H9 (cell line): ENCODE results near the gene FAM241A. TPM values are rescaled to one million over a fixed set of nuclear protein-coding genes. Genes with fewer than 3 reads are reported as not detected.

Source experiments
- DNase-seq: peaks from one replicate; pipeline ENCODE4 v3.0.0-alpha.2; 2017
- H2AFZ ChIP-seq: one replicate; pipeline ENCODE4 v1.6.1; 2013; ENCODE audit warnings: mild to moderate bottlenecking, low read length, control low read depth, moderate library complexity
- H2AK5ac ChIP-seq: 2 replicates; pipeline ENCODE4 v1.6.1; 2013; ENCODE audit warnings: low read length, control low read depth, mixed read lengths; ENCODE audit not compliant: insufficient read length
- H2BK120ac ChIP-seq: one replicate; pipeline ENCODE4 v1.6.1; 2013; ENCODE audit warnings: low read depth, mild to moderate bottlenecking, low read length, control low read depth, inconsistent platforms; ENCODE audit not compliant: poor library complexity, severe bottlenecking
- H2BK12ac ChIP-seq: 2 replicates; pipeline ENCODE4 v1.6.1; 2013; ENCODE audit warnings: low read length, control low read depth, mixed read lengths, low read depth; ENCODE audit not compliant: insufficient read length
- H2BK15ac ChIP-seq: 2 replicates; pipeline ENCODE4 v1.6.1; 2013; ENCODE audit warnings: low read depth, low read length, control low read depth
- H2BK20ac ChIP-seq: one replicate; pipeline ENCODE4 v1.6.1; 2013; ENCODE audit warnings: low read depth, mild to moderate bottlenecking, low read length, control low read depth, inconsistent platforms; ENCODE audit not compliant: poor library complexity, severe bottlenecking
- H2BK5ac ChIP-seq: 2 replicates; pipeline ENCODE4 v1.6.1; 2013; ENCODE audit warnings: low read length, control low read depth, mixed read lengths; ENCODE audit not compliant: insufficient read length
- H3K14ac ChIP-seq: 2 replicates; pipeline ENCODE4 v1.6.1; 2013; ENCODE audit warnings: low read length, control low read depth; ENCODE audit not compliant: insufficient read depth
- H3K18ac ChIP-seq: 2 replicates; pipeline ENCODE4 v1.6.1; 2013; ENCODE audit warnings: low read depth, mild to moderate bottlenecking, mixed read lengths, low read length, control low read depth; ENCODE audit not compliant: insufficient read length
- H3K23ac ChIP-seq: 2 replicates; pipeline ENCODE4 v1.6.1; 2013; ENCODE audit warnings: low read length, control low read depth, mixed read lengths, low read depth; ENCODE audit not compliant: insufficient read length
- H3K23me2 ChIP-seq: 2 replicates; pipeline ENCODE4 v1.6.1; 2013; ENCODE audit warnings: low read depth, mild to moderate bottlenecking, mixed read lengths, low read length, control low read depth; ENCODE audit not compliant: insufficient read length, poor library complexity, severe bottlenecking
- H3K27ac ChIP-seq: 2 replicates; pipeline ENCODE4 v1.5.1; 2013; ENCODE audit warnings: low read length, control low read depth, mixed read lengths, low read depth; ENCODE audit not compliant: insufficient read length
- H3K27me3 ChIP-seq: 2 replicates; pipeline ENCODE4 v1.6.1; 2013; ENCODE audit warnings: low read length, control low read depth, inconsistent platforms; ENCODE audit not compliant: insufficient read depth
- H3K4ac ChIP-seq: 2 replicates; pipeline ENCODE4 v1.6.1; 2013; ENCODE audit warnings: low read depth, mild to moderate bottlenecking, control low read depth, inconsistent platforms, low read length, moderate library complexity
- H3K4me1 ChIP-seq: 2 replicates; pipeline ENCODE4 v1.6.1; 2013; ENCODE audit warnings: low read length, control low read depth, inconsistent platforms; ENCODE audit not compliant: insufficient read depth
- H3K4me2 ChIP-seq: 2 replicates; pipeline ENCODE4 v1.6.1; 2013; ENCODE audit warnings: low read length, control low read depth, mixed read lengths; ENCODE audit not compliant: insufficient read length, insufficient read depth
- H3K56ac ChIP-seq: 2 replicates; pipeline ENCODE4 v1.6.1; 2013; ENCODE audit warnings: low read depth, mild to moderate bottlenecking, mixed read lengths, low read length, control low read depth; ENCODE audit not compliant: insufficient read length
- H3K79me1 ChIP-seq: 2 replicates; pipeline ENCODE4 v1.6.1; 2013; ENCODE audit warnings: low read depth, mild to moderate bottlenecking, moderate library complexity, low read length, control low read depth, inconsistent platforms; ENCODE audit not compliant: insufficient read depth, poor library complexity, severe bottlenecking
- H3K79me2 ChIP-seq: 2 replicates; pipeline ENCODE4 v1.6.1; 2013; ENCODE audit warnings: low read length, control low read depth, inconsistent platforms; ENCODE audit not compliant: insufficient read depth
- H3K9ac ChIP-seq: 2 replicates; pipeline ENCODE4 v1.6.1; 2013; ENCODE audit warnings: low read length, control low read depth, mixed read lengths; ENCODE audit not compliant: insufficient read length; ENCODE audit errors: extremely low read depth
- H3K9me3 ChIP-seq: one replicate; pipeline ENCODE4 v1.6.1; 2013; ENCODE audit warnings: low read depth, low read length, inconsistent platforms; ENCODE audit not compliant: control insufficient read depth
- H3T11ph ChIP-seq: one replicate; pipeline ENCODE4 v1.6.1; 2013; ENCODE audit warnings: mild to moderate bottlenecking, low read length, control low read depth, inconsistent platforms
- H4K20me1 ChIP-seq: one replicate; pipeline ENCODE4 v1.6.1; 2013; ENCODE audit not compliant: control insufficient read depth, insufficient read length, insufficient read depth
- H4K5ac ChIP-seq: 2 replicates; pipeline ENCODE4 v1.6.1; 2013; ENCODE audit warnings: low read depth, mild to moderate bottlenecking, mixed read lengths, low read length, control low read depth; ENCODE audit not compliant: insufficient read length
- H4K8ac ChIP-seq: replicated peaks from 2 replicates; pipeline ENCODE4 v1.6.1; 2013; ENCODE audit warnings: low read length, control low read depth, mixed read lengths, low read depth; ENCODE audit not compliant: insufficient read length
- H4K91ac ChIP-seq: 2 replicates; pipeline ENCODE4 v1.6.1; 2013; ENCODE audit warnings: low read depth, mild to moderate bottlenecking, moderate library complexity, mixed read lengths, low read length, control low read depth; ENCODE audit not compliant: insufficient read length
- H3K27ac Mint-ChIP-seq, 3 experiments: 2 replicates in 2 of 3; 3 replicates in 1 of 3; pipeline ENCODE4 v1.8.0; 2020 to 2021; ENCODE audit warnings: mixed read lengths in 3 of 3, mild to moderate bottlenecking in 1 of 3, moderate library complexity in 1 of 3
- H3K27me3 Mint-ChIP-seq: 2 replicates; pipeline ENCODE4 v1.8.0; 2021; ENCODE audit warnings: low read depth, mild to moderate bottlenecking, moderate library complexity, mixed read lengths
- H3K36me3 Mint-ChIP-seq, 3 experiments: 2 replicates in 2 of 3; 3 replicates in 1 of 3; pipeline ENCODE4 v1.8.0; 2020 to 2021; ENCODE audit warnings: low read depth in 3 of 3, mixed read lengths in 3 of 3; ENCODE audit not compliant: insufficient read depth in 1 of 3
- H3K4me1 Mint-ChIP-seq, 2 experiments: 2 replicates each; pipeline ENCODE4 v1.8.0; 2020; ENCODE audit warnings: mixed read lengths in 2 of 2
- H3K4me3 Mint-ChIP-seq, 2 experiments: 2 replicates in 1 of 2; 3 replicates in 1 of 2; pipeline ENCODE4 v1.8.0; 2020 to 2021; ENCODE audit warnings: mild to moderate bottlenecking in 2 of 2, mixed read lengths in 2 of 2, moderate library complexity in 1 of 2
- H3K9me3 Mint-ChIP-seq, 2 experiments: 2 replicates in 1 of 2; 3 replicates in 1 of 2; pipeline ENCODE4 v1.8.0; 2020; ENCODE audit warnings: mild to moderate bottlenecking in 2 of 2, mixed read lengths in 2 of 2, moderate library complexity in 1 of 2
- WGBS: extraction: QIAGEN DNeasy Blood & Tissue Kit; methylation state at CpG from one replicate; pipeline ENCODE4 v1.1.7; 2013; ENCODE audit warnings: missing lambda C conversion rate, low lambda C conversion rate, mixed read lengths; ENCODE audit not compliant: insufficient read length; ENCODE audit errors: extremely low coverage; 5-methylcytosine and 5-hydroxymethylcytosine counted together
- total RNA-seq: library from RNA; stranded (reverse); gene quantifications from 2 replicates; pipeline ENCODE4 v1.2.1, GENCODE V29; 2021
- TF ChIP-seq, protein P1 (sequence below): fragments of 200-600 bp; sonication (generic); conservative IDR thresholded peaks from 3 replicates; pipeline ENCODE4 v1.8.0; 2021; ENCODE audit warnings: antibody characterized with exemption, mild to moderate bottlenecking

The FAM241A gene
- total RNA-seq, 1 experiment from 2014 or later, result 0.13 TPM

- no peak for DNase-seq
- H3K23me2 ChIP-seq, result no peaks in the 10 kb centered on the region
- no peak overlapping the region for H2AFZ ChIP-seq
- no peak overlapping the region for H4K8ac ChIP-seq
- H4K91ac ChIP-seq, result no peak overlapping the region
- H2BK5ac ChIP-seq, result no peak overlapping the region
- no peak overlapping the region for H2AK5ac ChIP-seq
- no peak overlapping the region for H2BK12ac ChIP-seq
- H3K4me1 Mint-ChIP-seq, result no peaks in the 10 kb centered on the region
- no peaks in the 10 kb centered on the region for H4K20me1 ChIP-seq
- H3T11ph ChIP-seq, result no peak overlapping the region
- H3K9ac ChIP-seq, result no peak overlapping the region
- H3K27ac ChIP-seq, result no peak overlapping the region
- no peak overlapping the region for H3K18ac ChIP-seq
- no peak overlapping the region for H3K27ac Mint-ChIP-seq
- no peak overlapping the region for H3K4me3 Mint-ChIP-seq
- no peak overlapping the region for H3K4me2 ChIP-seq
- no peak overlapping the region for H3K14ac ChIP-seq
- no peak overlapping the region for H3K4ac ChIP-seq
- no peaks in the 10 kb centered on the region for H3K27me3 ChIP-seq
- H3K4me1 ChIP-seq, result no peaks in the 10 kb centered on the region
- TF ChIP-seq, protein P1, sequence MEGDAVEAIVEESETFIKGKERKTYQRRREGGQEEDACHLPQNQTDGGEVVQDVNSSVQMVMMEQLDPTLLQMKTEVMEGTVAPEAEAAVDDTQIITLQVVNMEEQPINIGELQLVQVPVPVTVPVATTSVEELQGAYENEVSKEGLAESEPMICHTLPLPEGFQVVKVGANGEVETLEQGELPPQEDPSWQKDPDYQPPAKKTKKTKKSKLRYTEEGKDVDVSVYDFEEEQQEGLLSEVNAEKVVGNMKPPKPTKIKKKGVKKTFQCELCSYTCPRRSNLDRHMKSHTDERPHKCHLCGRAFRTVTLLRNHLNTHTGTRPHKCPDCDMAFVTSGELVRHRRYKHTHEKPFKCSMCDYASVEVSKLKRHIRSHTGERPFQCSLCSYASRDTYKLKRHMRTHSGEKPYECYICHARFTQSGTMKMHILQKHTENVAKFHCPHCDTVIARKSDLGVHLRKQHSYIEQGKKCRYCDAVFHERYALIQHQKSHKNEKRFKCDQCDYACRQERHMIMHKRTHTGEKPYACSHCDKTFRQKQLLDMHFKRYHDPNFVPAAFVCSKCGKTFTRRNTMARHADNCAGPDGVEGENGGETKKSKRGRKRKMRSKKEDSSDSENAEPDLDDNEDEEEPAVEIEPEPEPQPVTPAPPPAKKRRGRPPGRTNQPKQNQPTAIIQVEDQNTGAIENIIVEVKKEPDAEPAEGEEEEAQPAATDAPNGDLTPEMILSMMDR, result no peak
- H2BK120ac ChIP-seq, result no peak overlapping the region
- no peaks in the 10 kb centered on the region for H3K79me2 ChIP-seq
- H3K79me1 ChIP-seq, result no peaks in the 10 kb centered on the region
- peaks cover 2% of the 10 kb centered on the region; the same call in 1 of the 2 replicates for H3K27me3 Mint-ChIP-seq
- H2BK15ac ChIP-seq, result no peak overlapping the region
- no peak overlapping the region for H3K23ac ChIP-seq
- H3K9me3 ChIP-seq, result peaks cover 4% of the 10 kb centered on the region
- peaks cover 2 to 11% of the 10 kb centered on the region in 2 experiments; a peak in 3 of 5 replicates for H3K9me3 Mint-ChIP-seq
- no peak overlapping the region for H3K56ac ChIP-seq
- H2BK20ac ChIP-seq, result no peak overlapping the region
- peaks cover 0 to 6% (median 0%) of the 10 kb centered on the region in 3 experiments; a peak in 2 of 7 replicates for H3K36me3 Mint-ChIP-seq
- no peak overlapping the region for H4K5ac ChIP-seq
- WGBS, result no CpG with 5 or more reads among the region's 3 CpGs
Observed at GRCh38 chr4:112213856-112214255, 68.6 kb downstream of the FAM241A start.
